ENCODE data around the gene NOLC1.
"Not testable (repeated sequence)": the region's sequence is repeated elsewhere in the genome, so short reads cannot be mapped to it uniquely, and the experiment has no call there.

The NOLC1 gene

GRCh38 chr10:102154466-102155116 is 2.4 kb downstream of the NOLC1 start:
- no peak for DNase-seq (ENCODE audit: low spot score)

- no peak for DNase-seq (ENCODE audit: low spot score)
These were observed 5.0 kb downstream of the NOLC1 start for GRCh38 chr10:102157224-102157623.

- no peak for DNase-seq (ENCODE audit: low spot score)
These were observed 6.9 kb downstream of the NOLC1 start for GRCh38 chr10:102159051-102159597.

- DNase-seq (ENCODE audit: low spot score): no peak
These were observed 7.6 kb downstream of the NOLC1 start for GRCh38 chr10:102159831-102160230.

- no peak for DNase-seq (ENCODE audit: low spot score)
These were observed 11.3 kb downstream of the NOLC1 start for GRCh38 chr10:102163342-102163989.

GRCh38 chr10:102167861-102168260 is 15.7 kb downstream of the NOLC1 start:
- no peak for DNase-seq (ENCODE audit: low spot score)

- DNase-seq (ENCODE audit: low spot score): no peak
These were observed 18.4 kb downstream of the NOLC1 start for GRCh38 chr10:102170602-102171001.

- no peak for DNase-seq (ENCODE audit: low spot score)
These were observed 20.1 kb downstream of the NOLC1 start for GRCh38 chr10:102172288-102172687.

- peak; percentile 56 for DNase-seq (ENCODE audit: low spot score)
These were observed 23.2 kb downstream of the NOLC1 start for GRCh38 chr10:102175415-102175814.

GRCh38 chr10:102184606-102185005 is 32.4 kb downstream of the NOLC1 start:
- no peak for DNase-seq (ENCODE audit: low spot score)

GRCh38 chr10:102185272-102185671 is 33.1 kb downstream of the NOLC1 start:
- no peak for DNase-seq (ENCODE audit: low spot score)

- DNase-seq (ENCODE audit: low spot score): no peak
These were observed 33.8 kb downstream of the NOLC1 start for GRCh38 chr10:102185811-102186527.

- DNase-seq (ENCODE audit: low spot score): no peak
These were observed 36.2 kb downstream of the NOLC1 start for GRCh38 chr10:102188298-102188940.

GRCh38 chr10:102188941-102189898 is 37.0 kb downstream of the NOLC1 start:
- not testable (repeated sequence) for DNase-seq (ENCODE audit: low spot score)

- no peak for DNase-seq (ENCODE audit: low spot score)
These were observed 39.8 kb downstream of the NOLC1 start for GRCh38 chr10:102191956-102192355.

GRCh38 chr10:102195296-102195870 is 43.2 kb downstream of the NOLC1 start:
- peak; percentile 23 for DNase-seq (ENCODE audit: low spot score)

- DNase-seq (ENCODE audit: low spot score): no peak
These were observed 44.7 kb downstream of the NOLC1 start for GRCh38 chr10:102196893-102197292.

- no peak for DNase-seq (ENCODE audit: low spot score)
These were observed 45.8 kb downstream of the NOLC1 start for GRCh38 chr10:102198027-102198426.

GRCh38 chr10:102200751-102201640 is 48.8 kb downstream of the NOLC1 start:
- no peak for DNase-seq (ENCODE audit: low spot score)

GRCh38 chr10:102202386-102202785 is 50.2 kb downstream of the NOLC1 start:
- no peak for DNase-seq (ENCODE audit: low spot score)
